ENCODE measurements around the gene PDLIM5. TPM values are rescaled to one million over a fixed set of nuclear protein-coding genes. Genes with fewer than 3 reads are reported as not detected.
"Not testable (repeated sequence)": the region's sequence is repeated elsewhere in the genome, so short reads cannot be mapped to it uniquely, and the experiment has no call there.

The PDLIM5 gene
- total RNA-seq, 2 experiments from 2014 or later = 18.1 to 18.3 TPM

DNA sequence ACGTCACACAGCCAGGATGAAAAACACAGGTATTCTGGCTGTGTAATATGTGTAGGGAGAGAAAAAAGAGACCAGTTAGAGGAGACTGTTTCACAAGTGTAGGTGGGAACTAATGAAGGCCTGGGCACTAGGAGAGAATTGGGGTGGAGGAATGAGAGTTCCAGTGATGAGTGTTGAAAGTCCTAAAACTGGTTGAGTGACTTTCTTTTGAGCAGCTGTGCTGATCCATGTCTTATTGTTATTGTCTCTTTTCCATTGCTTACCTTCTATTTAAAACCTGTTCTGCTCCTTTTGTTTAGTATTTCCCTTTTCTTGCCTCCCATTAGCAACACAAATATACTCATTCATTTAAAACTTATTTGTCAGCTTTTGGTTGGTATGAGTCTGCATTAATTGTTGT is 88.7 kb downstream of the PDLIM5 start:
- H3K36me3 Mint-ChIP-seq (ENCODE audit: low read depth) = no peaks in the 10 kb centered on the region
- H3K4me1 Mint-ChIP-seq (ENCODE audit: low read depth) = no peaks in the 10 kb centered on the region
- no peaks in the 10 kb centered on the region for H3K9me3 Mint-ChIP-seq (ENCODE audit: insufficient read depth)
- H3K27me3 Mint-ChIP-seq (ENCODE audit: low read depth) = no peaks in the 10 kb centered on the region
- POLR2A ChIA-PET = no interaction called here
- no peak overlapping the region for H3K27ac Mint-ChIP-seq
- CTCF ChIA-PET = no interaction called here
- ATAC-seq = no peak
- H3K4me3 Mint-ChIP-seq = no peak overlapping the region
- no peak for DNase-seq

DNA sequence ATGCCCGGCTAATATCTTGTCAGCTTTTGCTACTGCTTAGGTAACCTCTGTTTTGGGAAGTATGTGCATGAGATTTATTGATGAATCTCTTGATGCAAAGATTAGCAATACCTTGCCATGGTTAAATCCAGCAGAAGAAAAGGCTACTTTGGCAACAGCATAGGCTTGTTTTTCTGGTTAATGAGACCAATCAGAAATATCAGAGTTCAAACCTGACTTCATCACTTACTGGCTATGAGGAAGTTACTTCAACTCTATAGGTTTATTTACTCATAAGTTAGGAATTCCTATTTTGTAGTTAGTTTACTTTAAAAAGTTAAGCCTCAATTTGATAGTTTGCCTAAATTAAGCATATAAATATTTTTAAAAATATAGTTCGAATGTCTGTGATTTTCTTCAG is 93.1 kb downstream of the PDLIM5 start:
- Mint-ChIP-seq H3K27ac (no peak overlapping the region), H3K4me1 (ENCODE audit: low read depth) (no peaks in the 10 kb centered on the region), H3K4me3 (no peak overlapping the region), H3K27me3 (ENCODE audit: low read depth) (no peaks in the 10 kb centered on the region), H3K36me3 (ENCODE audit: low read depth) (no peaks in the 10 kb centered on the region), H3K9me3 (ENCODE audit: insufficient read depth) (no peaks in the 10 kb centered on the region)
- DNase-seq = no peak
- ChIA-PET POLR2A (no interaction called here), CTCF (no interaction called here)
- no peak for ATAC-seq

DNA sequence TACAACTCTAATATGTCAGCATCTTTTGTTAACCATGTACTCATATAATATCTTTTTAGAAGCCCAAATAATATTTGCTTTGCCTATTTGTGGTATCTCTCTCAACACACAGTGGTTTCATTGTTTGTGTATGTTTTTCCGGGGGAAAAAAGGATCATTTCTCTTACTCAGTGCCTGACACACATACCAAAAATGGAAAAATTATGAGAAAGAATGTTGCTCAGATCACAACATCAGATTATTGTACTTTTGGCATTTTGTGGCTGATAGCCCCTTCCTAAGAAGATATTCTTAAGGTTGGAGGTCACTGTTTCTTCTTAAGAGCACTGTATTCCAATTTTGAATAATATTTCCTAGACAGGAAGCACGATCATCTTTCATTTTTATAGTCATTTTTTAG is 93.6 kb downstream of the PDLIM5 start:
- POLR2A ChIA-PET = no interaction called here
- H3K36me3 Mint-ChIP-seq (ENCODE audit: low read depth) = no peaks in the 10 kb centered on the region
- DNase-seq = no peak

DNA sequence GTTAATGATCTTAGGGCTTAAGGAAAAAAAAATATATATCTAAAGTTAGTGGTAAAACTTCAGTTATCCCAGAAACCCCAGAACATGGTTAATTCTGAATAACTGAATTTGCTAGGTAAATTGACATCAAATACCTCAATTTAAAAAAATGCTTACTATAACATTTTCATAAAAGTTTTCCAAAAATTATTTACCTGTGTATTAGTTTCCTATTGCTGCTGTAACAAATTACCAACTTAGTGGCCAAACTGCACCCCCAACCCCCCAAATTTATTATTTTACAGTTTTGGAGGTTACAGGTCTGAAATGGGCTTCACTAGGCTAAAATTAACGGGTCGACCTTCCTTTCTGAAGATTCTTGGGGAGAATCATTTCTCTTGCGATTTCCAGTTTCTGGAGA is 95.2 kb downstream of the PDLIM5 start:
- no peaks in the 10 kb centered on the region for H3K36me3 Mint-ChIP-seq (ENCODE audit: low read depth)
- ChIA-PET CTCF (no interaction called here), POLR2A (no interaction called here)
- ATAC-seq (no peak), DNase-seq (no peak)
- H3K27ac Mint-ChIP-seq = no peak overlapping the region
- H3K9me3 Mint-ChIP-seq (ENCODE audit: insufficient read depth) = no peaks in the 10 kb centered on the region
- H3K4me3 Mint-ChIP-seq = no peak overlapping the region
- H3K27me3 Mint-ChIP-seq (ENCODE audit: low read depth) = no peaks in the 10 kb centered on the region
- no peaks in the 10 kb centered on the region for H3K4me1 Mint-ChIP-seq (ENCODE audit: low read depth)

More for the DNA sequence above, 93.6 kb downstream of the PDLIM5 start:
- H3K4me1 Mint-ChIP-seq (ENCODE audit: low read depth) = no peaks in the 10 kb centered on the region
- no peak overlapping the region for H3K4me3 Mint-ChIP-seq
- no peaks in the 10 kb centered on the region for H3K9me3 Mint-ChIP-seq (ENCODE audit: insufficient read depth)
- H3K27me3 Mint-ChIP-seq (ENCODE audit: low read depth) = no peaks in the 10 kb centered on the region
- H3K27ac Mint-ChIP-seq = no peak overlapping the region
- ATAC-seq = no peak
- CTCF ChIA-PET = no interaction called here

DNA sequence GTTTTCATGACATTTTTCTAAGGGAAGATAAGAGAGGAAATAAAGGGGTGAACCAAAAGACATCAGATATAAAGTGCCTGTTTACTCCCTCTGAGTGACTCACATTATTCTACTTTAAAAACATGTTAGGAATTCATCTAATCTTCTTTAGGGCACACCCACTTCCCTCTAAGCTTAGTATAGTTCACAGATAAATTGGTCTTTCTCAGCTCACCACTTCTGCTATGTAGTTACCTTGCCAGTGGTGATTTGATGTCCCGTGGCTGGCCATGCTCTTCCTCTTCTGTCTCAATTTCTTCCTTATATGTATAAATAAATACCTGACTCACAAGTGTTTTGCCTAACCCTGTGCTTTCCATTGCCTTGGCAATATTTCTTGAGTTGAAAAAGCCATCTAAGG is 96.8 kb downstream of the PDLIM5 start:
- no peaks in the 10 kb centered on the region for H3K36me3 Mint-ChIP-seq (ENCODE audit: low read depth)

DNA sequence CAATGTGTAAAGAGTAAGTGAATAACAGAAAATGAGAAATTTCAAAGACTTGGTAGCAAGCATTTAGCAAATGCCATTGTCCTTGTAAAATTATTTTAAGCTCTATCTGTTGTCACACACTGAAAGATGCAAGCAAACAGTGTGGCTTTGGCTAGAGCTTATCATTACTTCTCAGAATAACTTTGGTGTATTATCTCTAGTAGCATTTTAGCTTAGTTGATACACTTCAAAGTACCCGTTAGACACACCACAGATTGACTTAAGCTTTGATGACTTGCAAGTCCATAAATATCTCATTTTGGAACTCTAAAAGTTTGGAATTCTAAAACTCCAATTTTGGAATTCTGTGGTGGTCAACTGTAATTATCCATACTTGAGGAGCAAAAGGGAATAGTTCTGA is 98.6 kb downstream of the PDLIM5 start:
- ChIA-PET CTCF (no interaction called here), POLR2A (no interaction called here)
- no peaks in the 10 kb centered on the region for H3K9me3 Mint-ChIP-seq (ENCODE audit: insufficient read depth)
- no peaks in the 10 kb centered on the region for H3K4me1 Mint-ChIP-seq (ENCODE audit: low read depth)
- H3K4me3 Mint-ChIP-seq = no peak overlapping the region
- H3K27me3 Mint-ChIP-seq (ENCODE audit: low read depth) = no peaks in the 10 kb centered on the region
- DNase-seq = no peak
- no peak for ATAC-seq
- no peaks in the 10 kb centered on the region for H3K36me3 Mint-ChIP-seq (ENCODE audit: low read depth)
- H3K27ac Mint-ChIP-seq = no peak overlapping the region

More for the DNA sequence above, 96.8 kb downstream of the PDLIM5 start:
- Mint-ChIP-seq H3K27ac (no peak overlapping the region), H3K27me3 (ENCODE audit: low read depth) (no peaks in the 10 kb centered on the region), H3K4me3 (no peak overlapping the region), H3K4me1 (ENCODE audit: low read depth) (no peaks in the 10 kb centered on the region), H3K9me3 (ENCODE audit: insufficient read depth) (no peaks in the 10 kb centered on the region)
- ChIA-PET CTCF (no interaction called here), POLR2A (no interaction called here)
- ATAC-seq (no peak), DNase-seq (no peak)

DNA sequence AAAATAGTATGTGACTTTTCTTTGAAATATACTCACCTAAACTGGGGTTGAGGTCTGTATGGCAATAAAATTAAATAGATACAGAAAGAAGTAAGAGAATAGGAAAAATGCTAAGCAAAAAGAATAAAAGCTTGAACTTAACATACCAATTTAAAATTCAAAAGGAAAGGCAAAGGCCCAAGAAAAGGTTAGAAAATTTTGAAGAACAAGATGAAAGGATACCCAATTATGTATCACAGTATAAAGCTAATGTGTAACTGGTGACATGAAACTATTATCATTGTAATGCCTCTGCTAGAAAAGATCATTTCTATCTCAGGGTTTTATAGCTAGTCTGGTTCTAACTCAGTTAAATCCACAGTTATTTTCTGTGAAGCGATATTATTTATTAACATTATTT is 99.1 kb downstream of the PDLIM5 start:
- DNase-seq (no peak), ATAC-seq (no peak)
- Mint-ChIP-seq H3K27ac (no peak overlapping the region), H3K4me1 (ENCODE audit: low read depth) (no peaks in the 10 kb centered on the region), H3K27me3 (ENCODE audit: low read depth) (no peaks in the 10 kb centered on the region), H3K9me3 (ENCODE audit: insufficient read depth) (no peaks in the 10 kb centered on the region), H3K4me3 (no peak overlapping the region), H3K36me3 (ENCODE audit: low read depth) (no peaks in the 10 kb centered on the region)
- CTCF ChIA-PET = no interaction called here
- POLR2A ChIA-PET = no interaction called here

DNA sequence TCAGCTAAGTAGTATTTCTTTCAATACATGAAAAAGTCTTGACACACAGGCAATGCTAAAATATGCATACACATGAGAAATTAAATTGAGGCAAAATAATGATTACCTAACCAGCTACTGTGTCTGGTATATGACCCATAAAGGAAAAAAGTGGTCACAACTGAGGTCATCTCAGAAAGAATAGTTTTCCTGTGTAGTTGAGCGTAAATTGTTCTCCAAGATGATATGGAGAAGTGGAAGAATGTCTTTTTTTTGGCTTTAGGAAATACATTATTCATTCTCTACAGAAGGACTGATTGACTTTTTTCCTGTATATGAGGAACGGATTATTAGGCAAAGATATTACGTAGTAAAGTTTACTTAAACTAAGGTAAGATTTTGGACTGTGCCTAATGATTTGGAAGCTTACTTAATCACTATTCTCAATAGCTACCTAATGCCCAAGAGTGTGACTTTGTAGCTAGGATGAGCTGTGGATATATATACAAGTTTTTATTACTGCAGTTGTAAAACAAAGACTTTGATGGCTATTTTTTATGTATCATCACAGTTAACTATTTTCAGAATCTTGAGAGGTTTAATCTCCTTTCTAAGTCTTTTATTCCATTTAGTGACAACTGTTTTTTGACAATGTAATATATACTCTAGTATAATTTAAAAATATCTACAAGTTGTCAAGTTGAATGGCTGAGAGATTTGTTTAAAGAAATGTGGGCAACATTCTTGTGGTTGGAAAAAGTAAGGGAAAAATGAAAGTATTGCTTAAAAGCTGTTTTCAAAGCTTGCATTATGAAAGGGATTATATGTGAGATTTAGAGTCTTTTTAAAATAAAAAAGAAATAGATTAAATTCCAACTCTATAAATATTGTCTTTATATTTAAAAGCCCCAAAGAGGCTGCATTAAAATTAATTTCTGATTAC is 100.2 kb downstream of the PDLIM5 start:
- POLR2A ChIA-PET = no interaction called here
- H3K36me3 Mint-ChIP-seq (ENCODE audit: low read depth) = no peaks in the 10 kb centered on the region
- H3K27me3 Mint-ChIP-seq (ENCODE audit: low read depth) = no peaks in the 10 kb centered on the region
- CTCF ChIA-PET = no interaction called here
- no peaks in the 10 kb centered on the region for H3K9me3 Mint-ChIP-seq (ENCODE audit: insufficient read depth)
- H3K4me3 Mint-ChIP-seq = no peak overlapping the region
- H3K4me1 Mint-ChIP-seq (ENCODE audit: low read depth) = no peaks in the 10 kb centered on the region
- ATAC-seq = no peak
- H3K27ac Mint-ChIP-seq = no peak overlapping the region
- DNase-seq = no peak

DNA sequence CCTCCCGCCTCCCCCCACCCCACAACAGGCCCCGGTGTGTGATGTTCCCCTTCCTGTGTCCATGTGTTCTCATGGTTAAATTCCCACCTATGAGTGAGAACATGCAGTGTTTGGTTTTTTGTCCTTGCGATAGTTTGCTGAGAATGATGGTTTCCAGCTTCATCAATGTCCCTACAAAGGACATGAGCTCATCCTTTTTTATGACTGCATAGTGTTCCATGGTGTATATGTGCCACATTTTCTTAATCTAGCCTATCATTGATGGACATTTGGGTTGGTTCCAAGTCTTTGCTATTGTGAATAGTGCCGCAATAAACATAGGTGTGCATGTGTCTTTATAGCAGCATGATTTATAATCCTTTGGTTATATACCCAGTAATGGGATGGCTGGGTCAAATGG is 104.3 kb downstream of the PDLIM5 start:
- POLR2A ChIA-PET; H3K9me3 Mint-ChIP-seq (ENCODE audit: insufficient read depth); H3K36me3 Mint-ChIP-seq (ENCODE audit: low read depth); H3K4me3 Mint-ChIP-seq; H3K27ac Mint-ChIP-seq; ATAC-seq; CTCF ChIA-PET; H3K4me1 Mint-ChIP-seq (ENCODE audit: low read depth); H3K27me3 Mint-ChIP-seq (ENCODE audit: low read depth); DNase-seq: not testable (repeated sequence)

DNA sequence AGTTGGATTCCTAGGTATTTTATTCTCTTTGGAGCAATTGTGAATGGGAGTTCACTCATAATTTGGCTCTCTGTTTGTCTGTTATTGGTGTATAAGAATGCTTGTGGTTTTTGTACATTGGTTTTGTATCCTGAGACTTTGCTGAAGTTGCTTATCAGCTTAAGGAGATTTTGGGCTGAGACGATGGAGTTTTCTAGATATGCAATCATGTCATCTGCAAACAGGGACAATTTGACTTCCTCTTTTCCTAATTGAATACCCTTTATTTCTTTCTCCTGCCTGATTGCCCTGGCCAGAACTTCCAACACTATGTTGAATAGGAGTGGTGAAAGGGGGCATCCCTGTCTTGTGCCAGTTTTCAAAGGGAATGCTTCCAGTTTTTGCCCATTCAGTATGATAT is 105.9 kb downstream of the PDLIM5 start:
- H3K4me1 Mint-ChIP-seq (ENCODE audit: low read depth); H3K27ac Mint-ChIP-seq; DNase-seq; H3K4me3 Mint-ChIP-seq; ATAC-seq; H3K27me3 Mint-ChIP-seq (ENCODE audit: low read depth); POLR2A ChIA-PET; H3K36me3 Mint-ChIP-seq (ENCODE audit: low read depth); CTCF ChIA-PET; H3K9me3 Mint-ChIP-seq (ENCODE audit: insufficient read depth): not testable (repeated sequence)

DNA sequence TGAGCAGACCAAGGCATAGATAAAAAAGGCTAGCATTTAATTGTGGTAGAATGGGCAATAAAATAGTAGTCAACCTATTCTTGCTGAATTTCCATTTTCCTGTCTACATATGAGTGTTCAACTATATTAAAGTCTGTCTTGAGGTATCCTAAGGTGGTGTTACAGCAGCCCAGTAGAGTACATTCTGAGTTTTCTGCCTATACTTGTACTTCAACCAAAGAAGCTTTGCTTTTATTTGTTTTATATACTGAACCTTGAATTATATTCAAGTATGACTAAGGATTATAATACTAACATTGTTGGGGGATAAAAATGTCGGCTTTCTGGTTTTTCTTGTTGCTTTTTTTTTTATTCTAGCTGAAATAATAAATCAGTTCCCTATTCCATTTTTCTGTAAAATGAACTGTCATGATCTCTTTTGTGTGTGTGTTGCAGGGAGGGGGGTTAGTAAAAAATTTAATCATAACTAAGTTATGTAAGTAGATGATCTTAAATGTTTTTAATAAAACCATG is 106.7 kb downstream of the PDLIM5 start:
- POLR2A ChIA-PET = no interaction called here
- CTCF ChIA-PET = no interaction called here
- H3K27me3 Mint-ChIP-seq (ENCODE audit: low read depth) = no peaks in the 10 kb centered on the region
- no peak for ATAC-seq
- no peak overlapping the region for H3K4me3 Mint-ChIP-seq
- no peak for DNase-seq
- no peak overlapping the region for H3K27ac Mint-ChIP-seq
- no peaks in the 10 kb centered on the region for H3K36me3 Mint-ChIP-seq (ENCODE audit: low read depth)
- no peaks in the 10 kb centered on the region for H3K4me1 Mint-ChIP-seq (ENCODE audit: low read depth)
- H3K9me3 Mint-ChIP-seq (ENCODE audit: insufficient read depth) = no peaks in the 10 kb centered on the region

DNA sequence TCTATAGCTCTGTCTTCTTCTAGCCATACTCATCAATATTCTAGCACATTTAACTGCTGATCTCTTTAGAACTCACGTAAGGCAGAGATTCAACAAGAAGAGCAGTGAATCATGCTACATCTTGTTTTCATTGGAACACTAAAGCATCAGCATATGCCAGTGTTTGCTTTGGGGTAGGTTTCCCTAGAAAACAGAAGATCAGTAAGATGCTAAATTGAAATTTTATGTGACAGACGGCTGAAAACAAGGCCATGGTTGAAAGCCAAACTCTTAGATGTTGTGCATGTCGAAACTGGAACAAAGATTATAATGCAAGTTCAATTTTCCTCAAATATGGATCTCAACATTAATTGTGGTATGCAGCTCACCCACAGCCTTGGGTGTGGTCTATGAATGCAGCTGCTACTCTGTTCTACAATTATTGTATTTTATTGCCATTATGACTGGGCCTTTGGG is 107.6 kb downstream of the PDLIM5 start:
- POLR2A ChIA-PET = interaction anchor here (0.6 kb wide), 1 partner anchor 849 kb away, joined by 3 read pairs; no protein-coding TSS in a partner anchor
- Mint-ChIP-seq H3K27ac (no peak overlapping the region), H3K36me3 (ENCODE audit: low read depth) (no peaks in the 10 kb centered on the region), H3K27me3 (ENCODE audit: low read depth) (no peaks in the 10 kb centered on the region), H3K9me3 (ENCODE audit: insufficient read depth) (no peaks in the 10 kb centered on the region), H3K4me1 (ENCODE audit: low read depth) (no peaks in the 10 kb centered on the region), H3K4me3 (no peak overlapping the region)
- DNase-seq = no peak
- CTCF ChIA-PET = no interaction called here
- ATAC-seq = no peak

Measured in activated CD8-positive, alpha-beta T cell treated with anti-CD3 and anti-CD28 coated beads, Interleukin-2, amount 10 ng/mL, durations not matched to agents 7 days and 5 days (primary cell).